K562 (cell line): ENCODE results near the gene CERCAM. TPM values are rescaled to one million over a fixed set of nuclear protein-coding genes. Genes with fewer than 3 reads are reported as not detected.

Source experiments
- ATAC-seq: fragments of 200-7000 bp; cut with Tn5 transposase; 3 replicates; pipeline ENCODE4 v1.9.1; 2020; ENCODE audit warnings: moderate library complexity
- BruUV-seq: library from RNA; stranded (reverse); fragments of 400-500 nt; replicated peaks from 2 replicates; lab custom pipeline; 2021; lab: Mats Ljungman, UMichigan
- CTCF ChIA-PET: fragments of 300-600 bp; formaldehyde crosslinking; extraction: SDS; loops from one replicate; lab custom pipeline; 2021; ENCODE audit warnings: low intra/inter-chr PET ratio; lab: Yijun Ruan, JAX
- POLR2A ChIA-PET: fragments of 300-600, 350-650 bp; sonication (Branson Sonifier 250); formaldehyde crosslinking; extraction: SDS; loops from one replicate; lab custom pipeline; 2021; ENCODE audit warnings: antibody characterized with exemption, inconsistent platforms; lab: Yijun Ruan, JAX
- DNase-seq, 4 experiments: peaks; one replicate each; pipeline versions ENCODE4 v3.0.0 to v3.0.0-alpha.2; 2011 to 2018; ENCODE audit warnings: low spot score in 3 of 4, mixed read lengths in 3 of 4; ENCODE audit errors: extremely low read depth in 1 of 4
- FAIRE-seq: peaks from 2 replicates; lab custom pipeline; 2011; peaks lifted over from hg19 to GRCh38; lab: Jason Lieb, UNC
- H2AFZ ChIP-seq: 2 replicates; pipeline ENCODE4 v1.6.0; 2011; ENCODE audit warnings: low read depth, low read length, control low read depth, inconsistent platforms
- H3K27ac ChIP-seq: fragments of 200-600 bp; 3 replicates; pipeline ENCODE4 v1.8.0; 2011; ENCODE audit warnings: low read depth, mild to moderate bottlenecking, control low read depth, inconsistent platforms, low read length, moderate library complexity, mixed read lengths; ENCODE audit errors: extremely low read depth
- H3K27me3 ChIP-seq, 2 experiments: fragments of 300-600 bp in 1 of 2; 2 replicates in 1 of 2; 3 replicates in 1 of 2; pipeline versions ENCODE4 v1.6.0 to v1.8.0; 2011; ENCODE audit warnings: inconsistent platforms in 2 of 2, low read length in 2 of 2, mild to moderate bottlenecking in 1 of 2, mixed read lengths in 1 of 2, moderate library complexity in 1 of 2; ENCODE audit not compliant: control insufficient read depth in 2 of 2, insufficient read depth in 2 of 2
- H3K36me3 ChIP-seq: fragments of 300-600 bp; 3 replicates; pipeline ENCODE4 v1.8.0; 2011; ENCODE audit warnings: mild to moderate bottlenecking, low read length, inconsistent platforms; ENCODE audit not compliant: control insufficient read depth, insufficient read depth
- H3K4me1 ChIP-seq, 2 experiments: fragments of 200-600 bp in 1 of 2; replicated peaks in 1 of 2; 2 replicates in 1 of 2; 3 replicates in 1 of 2; pipeline versions ENCODE4 v1.5.1 to v1.8.0; 2011; ENCODE audit warnings: inconsistent platforms in 2 of 2, low read length in 2 of 2, mild to moderate bottlenecking in 1 of 2, mixed read lengths in 1 of 2, moderate library complexity in 1 of 2; ENCODE audit not compliant: control insufficient read depth in 2 of 2, insufficient read depth in 2 of 2
- H3K4me2 ChIP-seq: 2 replicates; pipeline ENCODE4 v1.6.1; 2011; ENCODE audit warnings: low read length, control low read depth, inconsistent platforms, mixed read lengths; ENCODE audit not compliant: insufficient read depth
- H3K4me3 ChIP-seq: fragments of 200-600 bp; sonication (generic), shearing (Covaris generic); 2 replicates; pipeline ENCODE4 v1.5.1; 2016; ENCODE audit warnings: control low read depth, inconsistent platforms
- H3K79me2 ChIP-seq: fragments of 200-600 bp; 3 replicates; pipeline ENCODE4 v1.8.0; 2011; ENCODE audit warnings: low read length, inconsistent platforms; ENCODE audit not compliant: control insufficient read depth, insufficient read depth
- H3K9ac ChIP-seq, 2 experiments: 2 replicates each; pipeline versions ENCODE4 v1.6.0 to v1.6.1; 2011; ENCODE audit warnings: low read depth in 2 of 2, low read length in 2 of 2, control low read depth in 1 of 2, inconsistent platforms in 1 of 2, mild to moderate bottlenecking in 1 of 2, mixed read lengths in 1 of 2; ENCODE audit not compliant: insufficient read depth in 1 of 2
- H3K9me1 ChIP-seq: one replicate; pipeline ENCODE4 v1.6.0; 2011; ENCODE audit warnings: inconsistent platforms, mild to moderate bottlenecking, low read length, moderate library complexity; ENCODE audit not compliant: control insufficient read depth, insufficient read depth
- H3K9me3 ChIP-seq: replicated peaks from 2 replicates; pipeline ENCODE4 v1.5.1; 2011; ENCODE audit warnings: low read depth, low read length, inconsistent platforms; ENCODE audit not compliant: control insufficient read depth, insufficient read depth
- H4K20me1 ChIP-seq: replicated peaks from 2 replicates; pipeline ENCODE4 v1.6.1; 2011; ENCODE audit warnings: low read length, inconsistent platforms, mixed read lengths; ENCODE audit not compliant: control insufficient read depth, insufficient read depth
- ERF ChIP-seq: fragments of 450-650 bp; formaldehyde crosslinking; IDR thresholded peaks from 2 replicates; pipeline ENCODE4 v1.4.0; 2020; ENCODE audit warnings: mild to moderate bottlenecking, mixed read lengths
- GATAD2B ChIP-seq: fragments of 450-650 bp; IDR thresholded peaks from 2 replicates; pipeline ENCODE4 v1.6.1; 2017; ENCODE audit warnings: mild to moderate bottlenecking, borderline replicate concordance
- MEIS2 ChIP-seq: fragments of 450-650 bp; IDR thresholded peaks from 2 replicates; pipeline ENCODE4 v1.6.1; 2014; ENCODE audit warnings: mild to moderate bottlenecking; ENCODE audit not compliant: partially characterized antibody
- MYNN ChIP-seq, 2 experiments: sonication (generic); formaldehyde crosslinking in 1 of 2; IDR thresholded peaks; 2 replicates each; pipeline versions ENCODE4 v1.5.0 to v1.6.1; 2016 to 2020; ENCODE audit warnings: antibody characterized with exemption in 1 of 2, missing genetic modification reagents in 1 of 2
- SRSF7 ChIP-seq: fragments of 200-400 bp; formaldehyde crosslinking; optimal IDR thresholded peaks from 2 replicates; pipeline ENCODE3; 2017; ENCODE audit warnings: mild to moderate bottlenecking, low read depth, low read length
- ZNF121 ChIP-seq: sonication (generic); formaldehyde crosslinking; conservative IDR thresholded peaks from 2 replicates; pipeline ENCODE4 v1.8.0; 2022; ENCODE audit warnings: missing genetic modification reagents
- WGBS: fragments of 100-300 bp; shearing (Covaris generic); methylation state at CpG from one replicate; pipeline ENCODE4 v1.1.6; 2016; ENCODE audit warnings: low coverage, mixed read lengths; ENCODE audit not compliant: insufficient coverage; ENCODE audit errors: missing lambda C conversion rate; 5-methylcytosine and 5-hydroxymethylcytosine counted together
- in situ Hi-C: fragments of 300-500 bp; cut with MboI; formaldehyde crosslinking; loops from 4 replicates; pipeline ENCODE4 v1.15.0; 2018; ENCODE audit warnings: inconsistent platforms, mixed read lengths
- intact Hi-C: fragments of 100-400 bp; cut with micrococcal nuclease; formaldehyde crosslinking; loops from 2 replicates; pipeline ENCODE4 v1.14.2; 2022
- polyA plus RNA-seq, 8 experiments: library from polyadenylated mRNA; depleted of rRNA in 4 of 8; stranded (reverse) in 5 of 8; unstranded in 3 of 8; fragments of >200 nt; fragmentation: Nextera tagmentation in 2 of 8; fragmentation: Illumina TruSeq in 1 of 8; extraction: Ambion mirVana in 2 of 8; extraction: Trizol in 1 of 8; gene quantifications; 2 replicates each; pipeline versions ENCODE4 v1.2.1 to v1.2.3, GENCODE V29; 2011 to 2014; ENCODE audit warnings: inconsistent platforms in 1 of 8, missing spikeins in 1 of 8
- total RNA-seq, 7 experiments: library from RNA; depleted of rRNA in 6 of 7; stranded (reverse); fragments of >200 nt in 6 of 7; fragmentation: Illumina TruSeq in 2 of 7; extraction: Trizol in 2 of 7; gene quantifications; 2 replicates each; pipeline versions ENCODE4 v1.2.1 to v1.2.3, GENCODE V29; 2011 to 2021; ENCODE audit warnings: low replicate concordance in 1 of 7
- TF ChIP-seq, protein P1 (sequence below): fragments of 450-650 bp; IDR thresholded peaks from 2 replicates; pipeline ENCODE4 v1.6.1; 2017; ENCODE audit warnings: mild to moderate bottlenecking, moderate library complexity
- TF ChIP-seq, protein P2 (sequence below): fragments of 450-650 bp; IDR thresholded peaks from 2 replicates; pipeline ENCODE4 v1.6.1; 2017; ENCODE audit warnings: antibody characterized with exemption
- TF ChIP-seq, protein P3 (sequence below): sonication (generic); formaldehyde crosslinking; IDR thresholded peaks from 2 replicates; pipeline ENCODE4 v1.8.1; 2022; ENCODE audit warnings: missing genetic modification reagents
- TF ChIP-seq, protein P4 (sequence below): fragments of 200-800 bp; sonication (Bioruptor generic); IDR thresholded peaks from 2 replicates; pipeline ENCODE4 v1.6.1; 2017; ENCODE audit warnings: missing genetic modification characterization, missing compliant biosample characterization

The CERCAM gene
- total and polyA plus RNA-seq, 9 of the 15 experiments (the other 6 are each of a cell fraction or from before 2014, with no cell fraction given), result 0.75 to 24.0 (median 18.0) TPM

DNA sequence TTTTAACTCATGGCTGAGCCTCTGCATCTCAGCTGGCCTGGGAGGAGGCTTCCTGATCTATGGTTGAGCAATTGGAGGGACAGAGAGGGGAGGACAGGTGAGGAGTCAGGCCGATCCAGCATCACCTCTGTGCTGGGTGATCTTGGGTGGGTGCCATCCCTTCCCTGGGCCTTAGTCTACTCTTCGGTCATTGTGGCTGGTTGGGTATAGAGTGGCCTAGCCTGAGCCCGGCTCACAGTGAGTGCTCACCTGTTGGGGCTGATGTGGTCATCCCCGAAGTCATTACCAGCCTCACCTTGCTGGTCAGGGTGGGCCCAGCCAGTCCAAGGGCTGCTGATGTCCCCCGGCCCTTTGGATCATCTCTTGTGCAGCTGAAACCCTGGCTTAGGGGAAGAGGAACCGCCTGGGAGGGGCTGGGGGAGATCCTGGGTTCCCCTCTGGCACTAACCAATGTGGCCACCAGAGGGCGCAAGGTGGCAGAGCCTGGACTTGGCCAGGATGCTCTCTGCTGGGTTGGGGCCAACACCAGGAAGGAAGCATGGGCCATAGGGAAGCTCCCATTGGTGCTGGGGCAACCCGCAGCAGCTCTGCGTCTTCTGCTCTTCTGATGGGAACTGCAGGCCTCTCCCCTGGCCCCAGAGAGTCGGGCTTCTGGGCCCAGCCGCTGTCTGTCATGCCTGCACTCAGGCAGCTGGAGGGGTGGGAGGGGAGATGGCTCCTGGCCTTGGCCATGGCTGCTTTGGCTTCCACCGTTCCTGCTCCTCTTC, 17.9 kb downstream of the CERCAM start (continued):
- TF ChIP-seq, protein P1, sequence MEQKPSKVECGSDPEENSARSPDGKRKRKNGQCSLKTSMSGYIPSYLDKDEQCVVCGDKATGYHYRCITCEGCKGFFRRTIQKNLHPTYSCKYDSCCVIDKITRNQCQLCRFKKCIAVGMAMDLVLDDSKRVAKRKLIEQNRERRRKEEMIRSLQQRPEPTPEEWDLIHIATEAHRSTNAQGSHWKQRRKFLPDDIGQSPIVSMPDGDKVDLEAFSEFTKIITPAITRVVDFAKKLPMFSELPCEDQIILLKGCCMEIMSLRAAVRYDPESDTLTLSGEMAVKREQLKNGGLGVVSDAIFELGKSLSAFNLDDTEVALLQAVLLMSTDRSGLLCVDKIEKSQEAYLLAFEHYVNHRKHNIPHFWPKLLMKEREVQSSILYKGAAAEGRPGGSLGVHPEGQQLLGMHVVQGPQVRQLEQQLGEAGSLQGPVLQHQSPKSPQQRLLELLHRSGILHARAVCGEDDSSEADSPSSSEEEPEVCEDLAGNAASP, result no peak
- TF ChIP-seq ERF (CRISPR knock-in tag), result no peak
- TF ChIP-seq, protein P2, sequence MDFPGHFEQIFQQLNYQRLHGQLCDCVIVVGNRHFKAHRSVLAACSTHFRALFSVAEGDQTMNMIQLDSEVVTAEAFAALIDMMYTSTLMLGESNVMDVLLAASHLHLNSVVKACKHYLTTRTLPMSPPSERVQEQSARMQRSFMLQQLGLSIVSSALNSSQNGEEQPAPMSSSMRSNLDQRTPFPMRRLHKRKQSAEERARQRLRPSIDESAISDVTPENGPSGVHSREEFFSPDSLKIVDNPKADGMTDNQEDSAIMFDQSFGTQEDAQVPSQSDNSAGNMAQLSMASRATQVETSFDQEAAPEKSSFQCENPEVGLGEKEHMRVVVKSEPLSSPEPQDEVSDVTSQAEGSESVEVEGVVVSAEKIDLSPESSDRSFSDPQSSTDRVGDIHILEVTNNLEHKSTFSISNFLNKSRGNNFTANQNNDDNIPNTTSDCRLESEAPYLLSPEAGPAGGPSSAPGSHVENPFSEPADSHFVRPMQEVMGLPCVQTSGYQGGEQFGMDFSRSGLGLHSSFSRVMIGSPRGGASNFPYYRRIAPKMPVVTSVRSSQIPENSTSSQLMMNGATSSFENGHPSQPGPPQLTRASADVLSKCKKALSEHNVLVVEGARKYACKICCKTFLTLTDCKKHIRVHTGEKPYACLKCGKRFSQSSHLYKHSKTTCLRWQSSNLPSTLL, result no peak
- peak; percentile 55; the same call in 1 of the 2 replicates for TF ChIP-seq MYNN (IDR thresholded peaks at IDR 0.05)
- TF ChIP-seq MYNN (CRISPR knock-in tag; IDR thresholded peaks at IDR 0.05), result no peak
- TF ChIP-seq, all 486 proteins: peak for 43

DNA sequence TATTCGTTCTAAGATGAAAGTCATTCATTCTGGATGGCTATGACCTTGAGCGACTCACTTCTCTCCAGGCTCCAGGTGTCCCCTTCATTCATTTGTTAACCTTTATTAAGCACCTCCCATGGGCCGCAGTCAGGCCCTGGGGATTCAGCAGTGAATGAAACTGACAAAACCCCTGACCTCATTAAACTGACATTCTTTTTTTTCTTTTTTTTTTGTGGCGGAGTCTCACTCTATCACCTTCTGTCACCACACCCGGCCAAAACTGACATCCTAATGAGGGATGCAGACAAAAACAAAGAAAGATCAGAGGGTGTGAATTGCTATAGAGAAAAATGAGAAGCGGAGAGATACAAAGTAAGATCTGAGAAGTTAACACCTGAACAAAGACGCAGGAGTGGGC, 18.6 kb downstream of the CERCAM start:
- intact Hi-C loops, result loop anchor here (2.0 kb wide), 2 partner anchors 66 to 172 kb away; partner anchors contain the start of gene GLE1
- no TSS peak for BruUV-seq
- no peak overlapping the region for H3K27ac ChIP-seq

More for the DNA sequence above, 18.6 kb downstream of the CERCAM start:
- no peak overlapping the region; a peak in 1 of 4 replicates for H3K9ac ChIP-seq
- H3K4me1 ChIP-seq, result peaks cover 3 to 18% of the 10 kb centered on the region in 2 experiments; a peak in 4 of 5 replicates
- no peak overlapping the region for H3K4me2 ChIP-seq
- TF ChIP-seq ZNF121 (CRISPR knock-in tag) (no peak), GATAD2B (no peak), MEIS2 (no peak), SRSF7 (no peak)
- TF ChIP-seq, protein P3, sequence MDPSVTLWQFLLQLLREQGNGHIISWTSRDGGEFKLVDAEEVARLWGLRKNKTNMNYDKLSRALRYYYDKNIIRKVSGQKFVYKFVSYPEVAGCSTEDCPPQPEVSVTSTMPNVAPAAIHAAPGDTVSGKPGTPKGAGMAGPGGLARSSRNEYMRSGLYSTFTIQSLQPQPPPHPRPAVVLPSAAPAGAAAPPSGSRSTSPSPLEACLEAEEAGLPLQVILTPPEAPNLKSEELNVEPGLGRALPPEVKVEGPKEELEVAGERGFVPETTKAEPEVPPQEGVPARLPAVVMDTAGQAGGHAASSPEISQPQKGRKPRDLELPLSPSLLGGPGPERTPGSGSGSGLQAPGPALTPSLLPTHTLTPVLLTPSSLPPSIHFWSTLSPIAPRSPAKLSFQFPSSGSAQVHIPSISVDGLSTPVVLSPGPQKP, result no peak
- TF ChIP-seq, protein P4, sequence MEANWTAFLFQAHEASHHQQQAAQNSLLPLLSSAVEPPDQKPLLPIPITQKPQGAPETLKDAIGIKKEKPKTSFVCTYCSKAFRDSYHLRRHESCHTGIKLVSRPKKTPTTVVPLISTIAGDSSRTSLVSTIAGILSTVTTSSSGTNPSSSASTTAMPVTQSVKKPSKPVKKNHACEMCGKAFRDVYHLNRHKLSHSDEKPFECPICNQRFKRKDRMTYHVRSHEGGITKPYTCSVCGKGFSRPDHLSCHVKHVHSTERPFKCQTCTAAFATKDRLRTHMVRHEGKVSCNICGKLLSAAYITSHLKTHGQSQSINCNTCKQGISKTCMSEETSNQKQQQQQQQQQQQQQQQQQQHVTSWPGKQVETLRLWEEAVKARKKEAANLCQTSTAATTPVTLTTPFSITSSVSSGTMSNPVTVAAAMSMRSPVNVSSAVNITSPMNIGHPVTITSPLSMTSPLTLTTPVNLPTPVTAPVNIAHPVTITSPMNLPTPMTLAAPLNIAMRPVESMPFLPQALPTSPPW (CRISPR knock-in tag), result no peak
- ChIA-PET POLR2A (interaction anchor here (0.6 to 1.0 kb wide), 2 partner anchors 12 to 98 kb away, joined by 3 to 4 read pairs; no protein-coding TSS in a partner anchor), CTCF (interaction anchor here (0.5 to 1.6 kb wide), 3 partner anchors 78 to 174 kb away, joined by 3 to 10 read pairs (median 3); no protein-coding TSS in a partner anchor)
- H3K36me3 ChIP-seq, result peaks cover 14% of the 10 kb centered on the region; the same call in 2 of the 3 replicates
- no peak overlapping the region for H2AFZ ChIP-seq
- H3K9me3 ChIP-seq, result no peaks in the 10 kb centered on the region
- no peaks in the 10 kb centered on the region for H4K20me1 ChIP-seq
- no peak for DNase-seq
- no peaks in the 10 kb centered on the region for H3K27me3 ChIP-seq
- H3K4me3 ChIP-seq, result no peak overlapping the region
- no peak for FAIRE-seq
- H3K79me2 ChIP-seq, result no peaks in the 10 kb centered on the region
- no peak for ATAC-seq
- no peaks in the 10 kb centered on the region for H3K9me1 ChIP-seq
- WGBS, result 70% methylated on average over 7 of the region's 7 CpGs
- in situ Hi-C loops, result no loop called here
